Epithelial cell of esophagus (primary cell): Measurements from ENCODE around the gene GALNT6.

Experiments used
- DNase-seq: peaks from one replicate; pipeline ENCODE4 v3.0.0; 2010; ENCODE audit warnings: low read depth
- H3K4me3 ChIP-seq: 2 replicates; pipeline ENCODE4 v1.5.1; 2011; ENCODE audit warnings: mild to moderate bottlenecking, low read length, control low read depth
- TF ChIP-seq, protein P1 (sequence below): IDR thresholded peaks from 2 replicates; pipeline ENCODE4 v1.5.1; 2011; ENCODE audit warnings: low read depth, mild to moderate bottlenecking, low read length, control low read depth, inconsistent platforms; ENCODE audit not compliant: insufficient read depth; ENCODE audit errors: missing control alignments

Gene GALNT6

DNA sequence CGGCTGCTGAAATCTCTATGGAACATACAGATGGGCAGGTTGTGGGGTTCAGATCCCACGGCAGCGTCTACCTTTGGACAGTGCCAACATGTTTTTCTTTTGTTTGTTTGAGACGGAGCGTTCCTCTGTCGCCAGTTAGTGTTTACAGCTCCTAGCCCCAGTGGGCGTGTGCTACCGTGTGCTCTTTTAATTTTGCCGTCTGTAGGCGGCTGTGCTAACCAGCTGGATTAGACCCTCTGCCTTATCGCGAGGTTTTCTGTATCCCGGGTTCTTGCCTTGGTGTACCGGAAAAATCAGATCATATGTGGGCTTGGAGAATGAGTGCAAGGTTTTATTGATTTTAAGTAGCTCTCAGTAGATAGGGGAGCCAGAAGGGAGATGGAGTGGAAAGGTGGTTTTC, 9.8 kb upstream of the GALNT6 start:
- H3K4me3 ChIP-seq, result no peak overlapping the region
- TF ChIP-seq, protein P1, sequence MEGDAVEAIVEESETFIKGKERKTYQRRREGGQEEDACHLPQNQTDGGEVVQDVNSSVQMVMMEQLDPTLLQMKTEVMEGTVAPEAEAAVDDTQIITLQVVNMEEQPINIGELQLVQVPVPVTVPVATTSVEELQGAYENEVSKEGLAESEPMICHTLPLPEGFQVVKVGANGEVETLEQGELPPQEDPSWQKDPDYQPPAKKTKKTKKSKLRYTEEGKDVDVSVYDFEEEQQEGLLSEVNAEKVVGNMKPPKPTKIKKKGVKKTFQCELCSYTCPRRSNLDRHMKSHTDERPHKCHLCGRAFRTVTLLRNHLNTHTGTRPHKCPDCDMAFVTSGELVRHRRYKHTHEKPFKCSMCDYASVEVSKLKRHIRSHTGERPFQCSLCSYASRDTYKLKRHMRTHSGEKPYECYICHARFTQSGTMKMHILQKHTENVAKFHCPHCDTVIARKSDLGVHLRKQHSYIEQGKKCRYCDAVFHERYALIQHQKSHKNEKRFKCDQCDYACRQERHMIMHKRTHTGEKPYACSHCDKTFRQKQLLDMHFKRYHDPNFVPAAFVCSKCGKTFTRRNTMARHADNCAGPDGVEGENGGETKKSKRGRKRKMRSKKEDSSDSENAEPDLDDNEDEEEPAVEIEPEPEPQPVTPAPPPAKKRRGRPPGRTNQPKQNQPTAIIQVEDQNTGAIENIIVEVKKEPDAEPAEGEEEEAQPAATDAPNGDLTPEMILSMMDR, result no peak

GRCh38 chr12:51399891-51400290, 8.7 kb upstream of the GALNT6 start:
- no peak for DNase-seq
- TF ChIP-seq, protein P1, result no peak
- H3K4me3 ChIP-seq, result no peak overlapping the region

More for the DNA sequence above, 9.8 kb upstream of the GALNT6 start:
- DNase-seq, result no peak

- no peak overlapping the region for H3K4me3 ChIP-seq
- TF ChIP-seq, protein P1, result no peak
- DNase-seq, result no peak
Measured at GRCh38 chr12:51397670-51398069, 6.5 kb upstream of the GALNT6 start.

- TF ChIP-seq, protein P1, result no peak
- no peak for DNase-seq
- no peak overlapping the region for H3K4me3 ChIP-seq
Measured at GRCh38 chr12:51395283-51396230, 4.4 kb upstream of the GALNT6 start.

GRCh38 chr12:51393676-51394545, 2.7 kb upstream of the GALNT6 start:
- H3K4me3 ChIP-seq, result no peak overlapping the region
- peak; percentile 99 for DNase-seq
- TF ChIP-seq, protein P1, result no peak

- TF ChIP-seq, protein P1, result no peak
- H3K4me3 ChIP-seq, result peak overlapping the region; percentile 50
- DNase-seq, result peak; percentile 53
Measured at GRCh38 chr12:51392556-51393237, 1.5 kb upstream of the GALNT6 start.
